GM23338 (cell line): ENCODE measurements around the gene TMEM74B. TPM values are rescaled to one million over a fixed set of nuclear protein-coding genes. Genes with fewer than 3 reads are reported as not detected.

Experiments
- ATAC-seq: fragments of 200-7000 bp; cut with Tn5 transposase; 3 replicates; pipeline ENCODE4 v1.9.1; 2020
- DNase-seq: peaks from one replicate; pipeline ENCODE4 v3.0.0-alpha.2; 2015; ENCODE audit warnings: low spot score
- H2AFZ ChIP-seq: fragments of 200-600 bp; sonication (generic); 2 replicates; pipeline ENCODE4 v1.8.0; 2016; ENCODE audit warnings: antibody characterized with exemption, mild to moderate bottlenecking, moderate library complexity
- H3F3A ChIP-seq: fragments of 200-600 bp; sonication (generic); replicated peaks from 2 replicates; pipeline ENCODE4 v1.8.0; 2017; ENCODE audit warnings: antibody characterized with exemption, mixed run types, low read depth
- H3K27ac ChIP-seq: fragments of 200-600 bp; sonication (generic); 2 replicates; pipeline ENCODE4 v1.6.1; 2016; ENCODE audit warnings: low read depth
- H3K27me3 ChIP-seq: fragments of 200-600 bp; sonication (generic); 2 replicates; pipeline ENCODE4 v1.8.0; 2016; ENCODE audit warnings: mild to moderate bottlenecking, mixed run types, moderate library complexity; ENCODE audit not compliant: insufficient read depth
- H3K36me3 ChIP-seq: fragments of 200-600 bp; sonication (generic); 2 replicates; pipeline ENCODE4 v1.8.0; 2016; ENCODE audit warnings: mild to moderate bottlenecking; ENCODE audit not compliant: insufficient read depth
- H3K4me1 ChIP-seq: fragments of 200-600 bp; sonication (generic); 2 replicates; pipeline ENCODE4 v1.8.0; 2016; ENCODE audit warnings: mild to moderate bottlenecking, moderate library complexity; ENCODE audit not compliant: insufficient read depth
- H3K4me2 ChIP-seq: fragments of 200-600 bp; sonication (generic); 2 replicates; pipeline ENCODE4 v1.7.1; 2017; ENCODE audit warnings: mixed run types
- H3K4me3 ChIP-seq: fragments of 200-600 bp; sonication (generic); 2 replicates; pipeline ENCODE4 v1.6.1; 2016; ENCODE audit warnings: mixed run types
- H3K79me2 ChIP-seq: fragments of 200-600 bp; sonication (generic); replicated peaks from 2 replicates; pipeline ENCODE4 v1.8.0; 2017; ENCODE audit warnings: mild to moderate bottlenecking; ENCODE audit not compliant: insufficient read depth
- H3K9me2 ChIP-seq: fragments of 200-600 bp; sonication (generic); 2 replicates; pipeline ENCODE4 v1.8.0; 2017; ENCODE audit not compliant: insufficient read depth
- H4K20me1 ChIP-seq: fragments of 200-600 bp; sonication (generic); replicated peaks from 2 replicates; pipeline ENCODE4 v1.8.0; 2017; ENCODE audit warnings: mild to moderate bottlenecking; ENCODE audit not compliant: insufficient read depth
- H3K27ac Mint-ChIP-seq: 2 replicates; pipeline ENCODE4 v1.8.0; 2020; ENCODE audit warnings: inconsistent platforms, mild to moderate bottlenecking, moderate library complexity, mixed read lengths
- H3K27me3 Mint-ChIP-seq: 3 replicates; pipeline ENCODE4 v1.8.0; 2022; ENCODE audit warnings: low read depth, mild to moderate bottlenecking, moderate library complexity, mixed read lengths, inconsistent platforms; ENCODE audit not compliant: insufficient read depth, poor library complexity
- H3K36me3 Mint-ChIP-seq: 3 replicates; pipeline ENCODE4 v1.8.0; 2021; ENCODE audit warnings: low read depth, mild to moderate bottlenecking, inconsistent platforms, moderate library complexity, mixed read lengths
- H3K4me1 Mint-ChIP-seq: 3 replicates; pipeline ENCODE4 v1.8.0; 2020; ENCODE audit warnings: mild to moderate bottlenecking, inconsistent platforms, mixed read lengths
- H3K4me3 Mint-ChIP-seq: 3 replicates; pipeline ENCODE4 v1.8.0; 2021; ENCODE audit warnings: moderate library complexity, mild to moderate bottlenecking, inconsistent platforms, mixed read lengths
- H3K9me3 Mint-ChIP-seq: 3 replicates; pipeline ENCODE4 v1.8.0; 2020; ENCODE audit warnings: moderate library complexity, mild to moderate bottlenecking, inconsistent platforms, mixed read lengths
- CTCF ChIP-seq, 2 experiments: fragments of 200-600 bp in 1 of 2; sonication (generic) in 1 of 2; conservative IDR thresholded peaks; 2 replicates each; pipeline versions ENCODE4 v1.5.1 to v1.6.1; 2016 to 2017; ENCODE audit warnings: antibody characterized with exemption in 2 of 2, low read depth in 2 of 2, mild to moderate bottlenecking in 2 of 2, moderate library complexity in 1 of 2
- EZH2phosphoT487 ChIP-seq: fragments of 200-600 bp; sonication (generic); IDR thresholded peaks from one replicate; pipeline ENCODE4 v1.8.1; 2018; ENCODE audit warnings: antibody characterized with exemption; ENCODE audit not compliant: unreplicated experiment
- NANOG ChIP-seq: IDR thresholded peaks from 2 replicates; pipeline ENCODE4 v1.6.1; 2016; ENCODE audit warnings: antibody characterized with exemption, borderline replicate concordance
- POLR2AphosphoS5 ChIP-seq: IDR thresholded peaks from 2 replicates; pipeline ENCODE4 v1.6.1; 2016; ENCODE audit warnings: antibody characterized with exemption, low read depth
- REST ChIP-seq: IDR thresholded peaks from one replicate; pipeline ENCODE4 v1.6.1; 2018; ENCODE audit warnings: antibody characterized with exemption; ENCODE audit not compliant: unreplicated experiment
- polyA plus RNA-seq: library from polyadenylated mRNA; unstranded; fragments of >200 nt; fragmentation: Nextera tagmentation; extraction: Ambion mirVana; gene quantifications from 2 replicates; pipeline ENCODE4 v1.2.1, GENCODE V29; 2016
- total RNA-seq: library from RNA; depleted of rRNA; stranded (reverse); fragments of >200 nt; shearing (Covaris generic); gene quantifications from 2 replicates; pipeline ENCODE4 v1.2.3, GENCODE V29; 2014

TMEM74B gene
- total and polyA plus RNA-seq, 2 experiments from 2014 or later: 1.0 to 4.8 TPM

- H3K79me2 ChIP-seq: no peaks in the 10 kb centered on the region
- peaks cover 11% of the 10 kb centered on the region for H3K36me3 ChIP-seq
- H3K9me3 Mint-ChIP-seq: no peaks in the 10 kb centered on the region
- H3K4me3 ChIP-seq: no peak overlapping the region
- H3K36me3 Mint-ChIP-seq: peaks cover 35% of the 10 kb centered on the region
- no peak overlapping the region for H3K27ac Mint-ChIP-seq
- no peaks in the 10 kb centered on the region for H3K4me1 Mint-ChIP-seq
- no peak overlapping the region for H3K4me3 Mint-ChIP-seq
- H3F3A ChIP-seq: no peaks in the 10 kb centered on the region
- no peak for DNase-seq
- H3K4me1 ChIP-seq: no peaks in the 10 kb centered on the region
- no peak for TF ChIP-seq CTCF (conservative IDR thresholded peaks at IDR 0.05; ENCODE audit: low read depth in 2 of 2)
- TF ChIP-seq REST: no peak
- no peaks in the 10 kb centered on the region for H3K27me3 ChIP-seq
- H3K4me2 ChIP-seq: no peak overlapping the region
- peaks cover 1% of the 10 kb centered on the region for H3K27me3 Mint-ChIP-seq
- no peak overlapping the region for H3K27ac ChIP-seq
- H2AFZ ChIP-seq: no peak overlapping the region
- H3K9me2 ChIP-seq: no peaks in the 10 kb centered on the region
- H4K20me1 ChIP-seq: peaks cover 3% of the 10 kb centered on the region; the same call in 1 of the 2 replicates
- ATAC-seq: no peak
Measured at GRCh38 chr20:1160496-1160895, 24.3 kb downstream of the TMEM74B start.

- ATAC-seq (no peak), DNase-seq (no peak)
- Histone ChIP-seq H3K4me1 (no peaks in the 10 kb centered on the region), H2AFZ (no peak overlapping the region), H3K79me2 (no peaks in the 10 kb centered on the region), H3K9me2 (no peaks in the 10 kb centered on the region), H3K27ac (no peak overlapping the region), H3K36me3 (no peaks in the 10 kb centered on the region), H3K4me3 (no peak overlapping the region), H3K4me2 (no peak overlapping the region), H4K20me1 (peaks cover 1% of the 10 kb centered on the region; the same call in 1 of the 2 replicates), H3K27me3 (no peaks in the 10 kb centered on the region), H3F3A (no peaks in the 10 kb centered on the region)
- Mint-ChIP-seq H3K27me3 (peaks cover 1% of the 10 kb centered on the region), H3K27ac (no peak overlapping the region), H3K4me1 (no peaks in the 10 kb centered on the region), H3K9me3 (no peaks in the 10 kb centered on the region), H3K4me3 (no peak overlapping the region), H3K36me3 (peaks cover 16% of the 10 kb centered on the region; the same call in 2 of the 3 replicates)
- TF ChIP-seq EZH2phosphoT487 (no peak), NANOG (no peak), REST (no peak), POLR2AphosphoS5 (no peak)
Measured at GRCh38 chr20:1155342-1155741, 29.4 kb downstream of the TMEM74B start.
